GM19463 (cell line): ENCODE measurements around the gene HERC3.
A peak's percentile ranks its signal among the peaks of the same experiment; 100 is the strongest.

Source experiments
- ATAC-seq: cut with Tn5 transposase; IDR thresholded peaks from one replicate; pipeline ENCODE4 v1.9.1; 2021; ENCODE audit warnings: mild to moderate bottlenecking, moderate library complexity; ENCODE audit not compliant: unreplicated experiment

HERC3 gene

GRCh38 chr4:88591787-88592599 lies at the start of gene HERC3:
HERC3 (plus strand) TSS chr4:88592480; CDS start chr4:88605824, 13,344 bp downstream.
- peak; percentile 95 for ATAC-seq

GRCh38 chr4:88549815-88550214 lies 42.5 kb upstream of the HERC3 start:
- no peak for ATAC-seq

GRCh38 chr4:88567591-88567990 lies 24.7 kb upstream of the HERC3 start:
- ATAC-seq: no peak

- no peak for ATAC-seq
These were observed 22.3 kb upstream of the HERC3 start for GRCh38 chr4:88570001-88570400.

GRCh38 chr4:88573276-88573980 lies 18.9 kb upstream of the HERC3 start:
- ATAC-seq: no peak

- ATAC-seq: no peak
These were observed 18.3 kb upstream of the HERC3 start for GRCh38 chr4:88573995-88574394.

GRCh38 chr4:88575186-88575585 lies 17.1 kb upstream of the HERC3 start:
- ATAC-seq: no peak

- no peak for ATAC-seq
These were observed 9.8 kb upstream of the HERC3 start for GRCh38 chr4:88582493-88582892.

- no peak for ATAC-seq
These were observed 8.4 kb upstream of the HERC3 start for GRCh38 chr4:88583631-88584470.

- no peak for ATAC-seq
These were observed 7.8 kb upstream of the HERC3 start for GRCh38 chr4:88584471-88584900.

- no peak for ATAC-seq
These were observed 6.4 kb upstream of the HERC3 start for GRCh38 chr4:88585917-88586316.

GRCh38 chr4:88587306-88587705 lies 5.0 kb upstream of the HERC3 start:
- no peak for ATAC-seq

GRCh38 chr4:88592600-88593448 lies 544 bp downstream of the HERC3 start:
- peak; percentile 71 for ATAC-seq

- ATAC-seq: no peak
These were observed 5.8 kb downstream of the HERC3 start for GRCh38 chr4:88597970-88598660.

- ATAC-seq: no peak
These were observed 7.0 kb downstream of the HERC3 start for GRCh38 chr4:88599298-88599697.

- ATAC-seq: no peak
These were observed 7.4 kb downstream of the HERC3 start for GRCh38 chr4:88599714-88600113.

- no peak for ATAC-seq
These were observed 8.0 kb downstream of the HERC3 start for GRCh38 chr4:88600176-88600838.

GRCh38 chr4:88604978-88605678 lies 12.8 kb downstream of the HERC3 start:
- no peak for ATAC-seq

GRCh38 chr4:88605736-88606135 lies 13.5 kb downstream of the HERC3 start:
- ATAC-seq: no peak
